Rectal smooth muscle tissue (tissue), 1 donor: Measurements from ENCODE around the gene ITGAX.
A peak's percentile ranks its signal among the peaks of the same experiment; 100 is the strongest.

Experiments used
- H3K27ac ChIP-seq: one replicate; pipeline ENCODE4 v1.7.0; 2013; ENCODE audit warnings: low read depth, low read length, inconsistent platforms
- H3K27me3 ChIP-seq: one replicate; pipeline ENCODE4 v1.7.0; 2013; ENCODE audit warnings: low read length; ENCODE audit not compliant: control insufficient read depth, insufficient read depth
- H3K36me3 ChIP-seq: one replicate; pipeline ENCODE4 v1.7.0; 2013; ENCODE audit warnings: low read length; ENCODE audit not compliant: control insufficient read depth, insufficient read depth
- H3K4me1 ChIP-seq: one replicate; pipeline ENCODE4 v1.7.0; 2013; ENCODE audit warnings: low read length; ENCODE audit not compliant: control insufficient read depth, insufficient read depth
- H3K4me3 ChIP-seq: one replicate; pipeline ENCODE4 v1.7.0; 2013; ENCODE audit warnings: low read length
- H3K9ac ChIP-seq: one replicate; pipeline ENCODE4 v1.7.0; 2013; ENCODE audit warnings: low read length

The ITGAX gene

DNA sequence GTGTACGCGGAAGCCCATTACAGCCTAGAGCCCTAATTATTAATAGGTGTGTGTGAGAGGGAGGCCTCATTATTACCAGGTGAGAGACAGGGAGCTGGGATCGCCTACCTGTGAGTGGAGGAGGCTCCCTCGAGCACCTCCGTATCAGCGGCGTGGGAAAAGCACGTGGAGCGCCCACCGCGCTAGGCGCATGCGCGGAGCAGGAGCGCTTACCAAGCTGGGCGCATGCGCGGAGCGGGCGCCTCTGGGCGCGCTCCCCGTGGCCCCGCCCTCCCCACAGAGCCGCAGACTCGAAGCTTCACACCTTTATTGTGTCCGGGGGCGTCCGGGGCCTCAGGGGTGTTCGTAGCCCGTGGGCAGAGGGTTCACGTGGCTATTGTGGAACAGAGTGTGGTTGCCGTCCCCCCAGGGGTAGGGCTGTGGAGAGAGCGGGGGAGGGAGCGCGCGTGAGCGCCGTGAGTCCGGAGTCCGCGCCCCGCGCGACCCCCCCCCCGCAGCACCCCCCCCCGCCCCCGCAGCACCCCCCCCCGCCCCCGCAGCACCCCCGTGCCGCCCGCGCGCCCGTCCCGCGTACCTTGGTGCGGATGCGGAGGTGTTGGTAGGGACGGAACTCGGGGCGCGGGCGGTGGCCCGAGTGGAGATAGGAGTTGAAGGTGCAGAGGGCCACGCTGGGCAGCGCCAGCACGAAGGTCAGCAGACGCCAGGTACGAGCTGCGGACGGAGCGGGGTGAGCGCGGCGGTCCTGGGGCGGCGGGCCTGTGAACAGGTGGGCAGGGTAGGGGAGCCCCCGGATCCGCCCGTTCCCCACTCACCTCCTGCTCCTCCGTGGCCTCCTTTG lies 72.7 kb downstream of the ITGAX start:
- Histone ChIP-seq H3K9ac (no peak overlapping the region), H3K27ac (no peak overlapping the region)

DNA sequence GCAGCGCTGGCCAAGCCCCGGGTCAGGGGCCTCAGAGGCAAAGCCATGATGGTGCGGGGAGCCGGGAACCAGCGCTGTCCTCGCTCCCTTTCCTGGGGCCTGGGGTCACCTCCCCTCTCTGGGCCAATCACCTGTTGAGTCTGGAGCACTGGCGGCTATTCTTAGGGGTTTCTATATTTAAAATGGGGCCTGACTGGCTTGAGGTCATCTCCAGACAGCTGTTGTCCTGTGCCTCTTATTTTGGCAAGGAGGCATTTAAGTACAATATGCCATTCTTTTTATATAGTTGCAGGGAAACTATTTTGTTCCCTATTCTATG lies 73.3 kb downstream of the ITGAX start, which contains the start of gene COX6A2:
COX6A2 (minus strand) TSS at position 82 of the 319 bp plus-strand sequence; CDS start at position 47, 35 bp downstream.
- H3K9ac ChIP-seq = no peak within 1 kb of the TSS
- no peak within 1 kb of the TSS for H3K27ac ChIP-seq
- H3K27me3 ChIP-seq = no peaks in the 10 kb centered on the region
- peak within 1 kb of the TSS; percentile 43 for H3K4me3 ChIP-seq
- H3K4me1 ChIP-seq = peaks cover 2% of the 10 kb centered on the region
- no peaks in the 10 kb centered on the region for H3K36me3 ChIP-seq

More for the DNA sequence above, 72.7 kb downstream of the ITGAX start:
- Histone ChIP-seq H3K27me3 (no peaks in the 10 kb centered on the region), H3K4me1 (peaks cover 2% of the 10 kb centered on the region), H3K36me3 (no peaks in the 10 kb centered on the region), H3K4me3 (peak overlapping the region; percentile 43)

DNA sequence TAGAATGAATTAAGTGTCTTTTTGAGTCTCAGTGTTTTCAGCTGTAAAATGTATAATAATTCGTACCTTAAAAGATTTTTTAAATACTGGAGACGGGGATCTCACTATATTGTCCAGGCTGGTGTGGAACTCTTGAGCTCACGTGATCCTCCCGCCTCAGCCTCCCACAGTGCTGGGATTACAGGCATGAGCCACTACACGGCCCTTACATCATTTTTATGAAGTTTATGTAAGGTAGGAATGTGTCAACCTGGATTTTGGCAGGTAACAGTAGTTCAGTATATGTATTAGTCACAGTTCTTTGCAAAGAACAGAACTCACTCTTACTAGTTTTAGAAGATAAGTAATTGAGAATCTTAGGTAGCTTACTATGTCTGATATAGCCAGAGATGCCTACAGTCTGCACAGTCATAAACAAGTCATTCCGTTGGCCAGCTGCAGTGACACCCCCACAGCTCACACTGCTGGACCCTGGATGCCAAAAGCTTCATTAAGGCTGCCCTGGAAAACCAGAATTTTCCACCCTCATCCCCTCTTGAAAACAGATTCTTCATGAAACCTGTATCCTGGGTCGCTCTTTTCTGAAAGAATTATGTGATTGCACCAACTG lies 73.8 kb downstream of the ITGAX start:
- H3K9ac ChIP-seq = no peak overlapping the region
- H3K36me3 ChIP-seq = no peaks in the 10 kb centered on the region
- no peak overlapping the region for H3K4me3 ChIP-seq
- peaks cover 2% of the 10 kb centered on the region for H3K4me1 ChIP-seq
- H3K27me3 ChIP-seq = no peaks in the 10 kb centered on the region
- H3K27ac ChIP-seq = no peak overlapping the region

DNA sequence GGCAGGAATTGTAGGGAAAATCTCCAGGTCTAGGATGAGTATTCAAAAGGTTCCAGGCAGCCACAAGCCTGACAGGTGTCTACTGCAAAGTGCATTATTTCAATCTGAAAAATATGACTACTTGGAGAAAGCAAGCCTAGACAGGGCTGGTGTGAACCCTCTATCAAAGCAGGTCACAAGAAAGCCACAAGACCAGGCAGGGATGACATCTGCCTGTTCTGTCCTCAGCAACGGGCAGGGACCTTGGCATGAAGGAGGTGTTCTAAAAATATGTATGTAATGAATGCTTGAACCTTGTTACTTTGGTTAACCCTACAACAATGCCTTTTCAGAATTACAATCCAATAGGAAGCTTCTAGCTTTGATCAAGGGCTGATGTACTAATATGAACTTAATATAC lies 74.3 kb downstream of the ITGAX start:
- Histone ChIP-seq H3K27ac (no peak overlapping the region), H3K4me1 (peaks cover 2% of the 10 kb centered on the region), H3K4me3 (no peak overlapping the region), H3K36me3 (no peaks in the 10 kb centered on the region), H3K9ac (no peak overlapping the region), H3K27me3 (no peaks in the 10 kb centered on the region)

DNA sequence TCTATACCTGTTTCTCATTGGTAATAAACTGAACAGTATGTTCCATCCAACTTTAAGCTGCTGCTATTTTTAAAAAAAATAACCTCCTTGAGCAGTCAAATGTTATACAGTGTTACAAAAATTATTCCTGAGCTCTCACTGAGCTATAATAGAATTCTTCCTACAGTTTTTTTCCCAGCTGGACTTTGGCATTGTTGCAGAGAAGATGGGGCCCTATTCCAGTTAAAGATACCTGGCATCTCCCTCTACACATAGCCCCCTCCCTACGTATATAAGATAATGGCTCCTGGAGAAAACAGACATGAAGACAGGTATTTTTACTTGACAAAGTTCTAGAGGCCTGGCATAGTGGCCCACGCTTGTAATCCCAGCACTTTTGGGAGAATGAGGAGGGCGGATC lies 74.8 kb downstream of the ITGAX start:
- Histone ChIP-seq H3K36me3 (no peaks in the 10 kb centered on the region), H3K9ac (no peak overlapping the region), H3K27me3 (no peaks in the 10 kb centered on the region), H3K27ac (no peak overlapping the region), H3K4me3 (no peak overlapping the region), H3K4me1 (peaks cover 2% of the 10 kb centered on the region)

DNA sequence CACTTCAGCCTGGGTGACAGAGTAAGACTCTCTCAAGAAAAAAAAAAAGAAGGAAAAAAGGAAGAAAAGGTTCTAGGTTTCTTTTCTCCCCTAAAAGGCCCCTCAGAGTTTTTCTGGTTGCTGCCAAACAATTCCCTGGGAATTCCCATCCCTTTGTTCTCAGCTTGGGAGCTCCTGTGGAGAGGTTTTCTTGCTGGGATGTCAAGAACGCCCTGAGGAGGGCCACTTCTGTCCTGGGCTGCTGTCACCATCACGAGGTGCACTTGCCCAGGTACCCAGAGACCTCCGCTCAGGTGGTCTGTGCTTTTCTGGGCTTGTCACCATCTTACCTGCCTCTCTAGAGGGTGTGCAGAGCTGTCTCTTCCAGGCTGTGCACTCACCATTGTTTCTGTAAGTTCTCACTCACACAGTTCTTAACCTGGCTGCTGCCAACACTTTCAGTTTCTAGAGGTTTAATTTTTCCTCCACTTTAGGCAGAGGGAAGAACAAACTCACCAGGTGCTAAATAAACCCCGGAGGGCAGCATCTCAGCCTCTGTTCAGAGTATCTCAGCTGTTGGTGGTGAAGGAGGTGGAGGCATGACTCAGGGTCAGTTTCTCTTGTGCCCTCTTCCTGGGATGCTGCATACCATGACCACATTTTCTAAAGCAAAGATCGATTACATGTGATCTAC lies 75.5 kb downstream of the ITGAX start:
- Histone ChIP-seq H3K9ac (no peak overlapping the region), H3K4me3 (no peak overlapping the region), H3K36me3 (no peaks in the 10 kb centered on the region), H3K27ac (no peak overlapping the region), H3K4me1 (peaks cover 2% of the 10 kb centered on the region), H3K27me3 (no peaks in the 10 kb centered on the region)
